HG03108 (cell line): Measurements from ENCODE around the gene LOXL3.
A peak's percentile ranks its signal among the peaks of the same experiment; 100 is the strongest.
"Not testable (repeated sequence)": the region's sequence is repeated elsewhere in the genome, so short reads cannot be mapped to it uniquely, and the experiment has no call there.

ENCODE experiments used
- ATAC-seq: cut with Tn5 transposase; IDR thresholded peaks from one replicate; pipeline ENCODE4 v1.9.1; 2021; ENCODE audit warnings: moderate library complexity; ENCODE audit not compliant: unreplicated experiment

The LOXL3 gene

GRCh38 chr2:74575320-74575719, 21.6 kb upstream of the LOXL3 start:
- ATAC-seq: no peak

GRCh38 chr2:74573747-74574562, 20.2 kb upstream of the LOXL3 start:
- ATAC-seq: peak; percentile 37

- no peak for ATAC-seq
Observed at GRCh38 chr2:74572178-74572925, 18.6 kb upstream of the LOXL3 start.

DNA sequence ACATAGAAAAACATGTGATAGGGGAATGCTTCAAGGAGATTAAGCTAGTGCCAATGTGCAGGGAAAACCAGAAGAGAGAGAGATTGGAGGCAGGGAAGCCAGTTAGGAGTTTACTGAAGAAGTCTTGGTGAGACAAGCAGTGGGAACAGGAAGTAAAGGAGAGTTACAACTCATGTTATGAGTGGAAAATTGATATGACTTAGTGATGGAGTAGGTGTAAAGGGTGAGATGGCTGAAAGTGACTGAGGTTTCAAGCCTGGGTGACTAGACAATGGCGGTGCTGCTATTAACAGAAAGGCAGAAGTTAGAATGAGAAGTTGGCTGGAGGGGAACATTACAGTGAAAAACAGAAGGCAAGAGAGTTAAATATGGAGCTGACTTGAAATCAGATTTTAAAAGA, 17.3 kb upstream of the LOXL3 start:
- peak; percentile 64 for ATAC-seq

DNA sequence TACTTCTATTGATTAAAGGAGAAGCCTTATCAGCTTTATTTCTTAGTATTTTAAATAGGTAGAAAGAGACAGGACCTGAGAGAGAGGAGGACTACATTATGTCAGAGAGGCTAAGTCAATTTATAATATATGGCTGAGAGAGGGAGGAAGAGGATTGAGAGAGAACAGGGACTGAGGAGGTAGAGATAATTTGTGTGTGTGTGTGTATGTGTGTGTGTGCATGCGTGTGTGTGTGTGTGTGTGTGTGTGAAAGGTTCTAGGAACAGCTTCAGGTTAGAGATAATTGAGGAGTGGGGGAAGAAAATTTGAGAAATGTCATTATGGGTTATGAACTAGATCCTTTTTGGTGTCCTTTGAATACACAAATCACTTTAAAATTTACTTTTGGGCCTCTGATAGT, 15.9 kb upstream of the LOXL3 start:
- ATAC-seq: no peak

DNA sequence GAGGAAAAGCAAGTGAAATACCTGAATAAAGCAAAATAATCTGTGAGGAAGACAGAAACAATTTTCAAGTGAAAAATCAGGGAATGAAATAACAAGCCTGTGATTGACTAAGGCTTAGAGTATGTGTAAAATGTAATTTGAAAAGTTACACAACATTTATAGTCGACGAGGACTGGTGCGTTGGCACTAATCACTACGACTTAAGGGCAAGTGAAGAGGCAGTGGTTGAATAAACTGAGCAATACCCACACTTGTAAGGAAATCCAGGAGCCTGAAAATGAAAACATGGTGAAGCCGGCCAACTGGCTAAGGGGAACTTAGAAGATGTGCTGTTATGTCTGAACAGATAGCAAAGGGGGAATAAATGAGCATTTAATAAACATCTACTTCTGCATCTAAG, 14.1 kb upstream of the LOXL3 start:
- no peak for ATAC-seq

- no peak for ATAC-seq
Observed at GRCh38 chr2:74566754-74567085, 13.0 kb upstream of the LOXL3 start.

- ATAC-seq: no peak
Observed at GRCh38 chr2:74566076-74566753, 12.5 kb upstream of the LOXL3 start.

DNA sequence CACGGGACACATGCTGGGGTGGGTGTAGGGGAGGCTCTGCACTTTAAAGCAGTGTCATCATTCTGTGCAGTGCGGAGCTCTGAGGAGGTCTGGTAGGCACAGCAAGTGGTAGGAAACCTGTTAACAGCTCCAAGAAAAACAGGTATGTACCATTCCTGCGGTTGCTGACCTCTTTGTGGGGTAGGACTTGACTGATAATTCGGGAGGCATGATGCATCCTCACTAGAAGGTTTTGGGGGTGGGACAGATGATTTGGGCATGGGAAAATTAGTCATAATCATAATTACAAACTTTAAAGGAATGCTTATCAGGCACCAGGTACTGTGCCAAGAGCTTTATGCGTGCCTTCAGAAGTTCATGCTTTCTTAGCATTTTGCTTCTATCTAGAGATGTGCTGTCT, 10.5 kb upstream of the LOXL3 start:
- ATAC-seq: no peak

- ATAC-seq: no peak
Observed at GRCh38 chr2:74562126-74562775, 8.5 kb upstream of the LOXL3 start.

GRCh38 chr2:74561022-74561421, 7.3 kb upstream of the LOXL3 start:
- not testable (repeated sequence) for ATAC-seq

- no peak for ATAC-seq
Observed at GRCh38 chr2:74560591-74560990, 6.8 kb upstream of the LOXL3 start.

DNA sequence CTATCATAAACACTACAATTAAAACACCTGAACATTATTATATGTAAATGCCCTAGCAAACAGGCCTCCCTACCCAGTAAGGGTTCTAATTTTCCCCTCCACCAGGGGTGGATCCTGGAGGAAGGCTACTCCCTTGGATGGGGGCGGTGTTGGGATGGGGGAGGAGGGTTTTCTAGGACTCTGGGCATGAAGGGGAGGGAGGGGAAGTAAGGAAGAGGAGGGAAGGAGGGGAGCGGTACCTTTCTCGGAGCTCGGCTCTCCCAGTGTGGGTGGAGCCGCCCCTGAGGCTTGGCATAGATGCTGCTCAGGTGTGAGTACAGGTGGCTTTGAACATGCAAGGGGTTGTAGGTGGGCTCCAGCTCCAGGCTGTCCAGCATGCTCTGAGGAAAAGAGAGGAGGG, 6.2 kb upstream of the LOXL3 start:
- ATAC-seq: no peak

DNA sequence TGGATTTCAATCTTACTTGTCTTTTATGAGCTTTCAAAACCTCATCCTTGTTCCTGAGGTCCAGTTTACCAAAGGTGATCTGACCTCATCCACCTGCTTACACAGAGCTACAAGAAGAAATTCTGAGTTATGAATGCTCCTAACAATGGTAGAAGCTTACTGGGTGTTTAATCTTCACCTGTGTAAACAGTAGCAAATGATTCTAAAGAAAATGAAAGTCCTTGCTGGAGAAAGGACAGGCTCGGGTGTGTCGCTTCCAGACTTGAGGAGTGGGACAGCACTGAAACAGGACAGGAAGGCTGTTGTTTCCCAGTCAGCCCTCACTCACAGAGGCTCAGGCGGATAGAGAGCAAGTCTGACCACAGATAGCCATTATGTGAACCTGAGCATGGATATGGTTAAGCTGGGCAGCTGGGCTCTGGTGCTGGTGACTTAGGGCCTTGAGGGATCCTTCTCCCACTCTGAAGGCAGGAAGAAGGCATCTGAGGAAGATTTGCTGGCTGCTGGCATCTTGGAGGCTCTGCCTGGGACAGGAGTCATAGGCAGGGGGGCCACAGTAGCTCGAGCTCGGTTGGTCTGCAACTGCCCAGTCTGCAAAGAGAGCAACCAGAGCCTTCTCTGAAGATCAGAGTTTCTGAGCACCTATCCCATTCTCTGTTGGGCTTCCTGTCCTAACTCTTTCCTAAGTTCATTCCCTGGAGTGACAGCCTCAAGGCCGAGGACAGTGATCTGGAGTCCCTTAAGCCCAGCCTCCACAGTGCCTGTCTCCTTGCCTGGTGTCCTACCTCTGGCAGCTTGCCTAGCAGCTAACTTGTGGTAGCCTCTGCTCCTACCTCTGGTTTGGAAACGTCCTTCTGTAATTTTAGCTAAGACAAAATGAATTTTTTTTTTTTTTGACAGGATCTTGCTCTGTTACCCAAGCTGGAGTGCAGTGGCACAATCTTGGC, 4.8 kb upstream of the LOXL3 start:
- ATAC-seq: no peak

- ATAC-seq: no peak
Observed at GRCh38 chr2:74556831-74557370, 3.2 kb upstream of the LOXL3 start.

DNA sequence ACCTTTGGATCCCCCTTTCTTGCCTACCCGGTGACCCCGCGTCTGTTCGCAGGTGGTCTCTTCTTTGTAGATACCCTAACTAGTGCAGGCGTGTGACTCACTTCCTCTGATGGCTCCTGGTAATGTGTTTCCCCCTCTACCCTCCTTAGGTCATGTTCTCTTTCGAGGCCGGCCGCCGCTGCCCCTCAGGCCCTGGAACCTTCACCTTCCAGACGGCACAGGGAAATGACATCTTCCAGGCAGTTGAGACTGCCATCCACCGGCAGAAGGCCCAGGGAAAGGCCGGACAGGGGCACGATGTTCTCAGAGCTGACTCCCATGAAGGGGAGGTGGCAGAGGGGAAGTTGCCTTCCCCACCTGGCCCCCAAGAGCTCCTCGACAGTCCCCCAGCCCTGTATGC, 2.4 kb upstream of the LOXL3 start:
- ATAC-seq: no peak

GRCh38 chr2:74555610-74556103, 1.9 kb upstream of the LOXL3 start:
- no peak for ATAC-seq

- ATAC-seq: peak; percentile 27
Observed at GRCh38 chr2:74554820-74555531, 1.2 kb upstream of the LOXL3 start.
